Stimulated activated naive B cell treated with anti-CD40 and anti-IgM and Interleukin-4, amounts not matched to agents 10 μg/mL and 1 μg/mL and 100 μg/mL, for 72 hours (primary cell): Measurements from ENCODE around the gene EPHA4.

Source experiments
- ATAC-seq, 2 donors: fragments of 150-1000 bp; cut with Tn5 transposase; replicated peaks; 2 replicates each; pipeline ENCODE4 v1.10.0; 2021; ENCODE audit warnings: moderate library complexity in 1 of 2
- DNase-seq: peaks from one replicate; pipeline ENCODE4 v3.0.0; 2021
- H3K27ac Mint-ChIP-seq: one replicate; pipeline ENCODE4 v1.8.0; 2022; ENCODE audit warnings: mild to moderate bottlenecking, mixed read lengths
- H3K27me3 Mint-ChIP-seq, 2 donors: one replicate each; pipeline ENCODE4 v1.8.0; 2022; ENCODE audit warnings: mixed read lengths in 2 of 2
- H3K36me3 Mint-ChIP-seq, 2 donors: one replicate each; pipeline ENCODE4 v1.8.0; 2022; ENCODE audit warnings: mixed read lengths in 2 of 2, mild to moderate bottlenecking in 1 of 2
- H3K4me1 Mint-ChIP-seq, 2 donors: one replicate each; pipeline ENCODE4 v1.8.0; 2022; ENCODE audit warnings: mixed read lengths in 2 of 2, mild to moderate bottlenecking in 1 of 2
- H3K4me3 Mint-ChIP-seq, 2 donors: one replicate each; pipeline ENCODE4 v1.8.0; 2022; ENCODE audit warnings: mild to moderate bottlenecking in 2 of 2, mixed read lengths in 2 of 2, moderate library complexity in 1 of 2
- H3K9me3 Mint-ChIP-seq, 2 donors: one replicate each; pipeline ENCODE4 v1.8.0; 2022; ENCODE audit warnings: mixed read lengths in 2 of 2, mild to moderate bottlenecking in 1 of 2

EPHA4 gene

GRCh38 chr2:221374234-221374633, 197.9 kb downstream of the EPHA4 start:
- H3K4me3 Mint-ChIP-seq = no peak overlapping the region
- H3K27ac Mint-ChIP-seq = no peak overlapping the region
- no peaks in the 10 kb centered on the region for H3K9me3 Mint-ChIP-seq
- peaks cover 25 to 29% of the 10 kb centered on the region in 2 donors for H3K27me3 Mint-ChIP-seq
- ATAC-seq (no peak), DNase-seq (no peak)
- peaks cover 2 to 11% of the 10 kb centered on the region in 2 donors for H3K4me1 Mint-ChIP-seq
- no peaks in the 10 kb centered on the region for H3K36me3 Mint-ChIP-seq

DNA sequence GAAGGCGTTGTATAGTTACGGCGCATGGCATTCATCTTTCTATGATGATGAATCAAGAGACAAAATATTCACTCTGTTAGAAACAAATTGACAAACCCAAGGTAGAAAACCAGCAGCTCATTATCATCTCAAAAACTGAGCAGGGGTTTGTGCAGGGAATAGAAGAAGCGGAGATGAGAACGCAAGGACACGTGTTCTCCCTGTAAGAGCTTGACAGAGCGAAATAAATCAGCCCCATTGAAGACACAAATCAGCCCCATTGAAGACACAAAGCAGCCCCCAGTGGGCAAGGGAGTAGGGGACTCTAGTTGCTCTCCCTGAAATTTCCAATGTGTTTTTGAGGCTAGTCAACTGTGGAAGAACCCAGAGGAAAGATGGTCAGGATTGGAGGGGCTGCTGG, 199.2 kb downstream of the EPHA4 start:
- peaks cover 2 to 10% of the 10 kb centered on the region in 2 donors for H3K4me1 Mint-ChIP-seq
- no peak for ATAC-seq

GRCh38 chr2:221372159-221372884, 199.8 kb downstream of the EPHA4 start:
- ATAC-seq = no peak
- Mint-ChIP-seq H3K27ac (no peak overlapping the region), H3K9me3 (no peaks in the 10 kb centered on the region), H3K4me3 (no peak overlapping the region), H3K27me3 (peaks cover 25 to 36% of the 10 kb centered on the region in 2 donors), H3K4me1 (peaks cover 0 to 4% of the 10 kb centered on the region in 2 donors), H3K36me3 (no peaks in the 10 kb centered on the region)
- DNase-seq = no peak

More for the DNA sequence above, 199.2 kb downstream of the EPHA4 start:
- no peak overlapping the region for H3K27ac Mint-ChIP-seq
- peaks cover 25 to 36% of the 10 kb centered on the region in 2 donors for H3K27me3 Mint-ChIP-seq
- no peak overlapping the region for H3K4me3 Mint-ChIP-seq
- H3K36me3 Mint-ChIP-seq = no peaks in the 10 kb centered on the region
- no peaks in the 10 kb centered on the region for H3K9me3 Mint-ChIP-seq
- DNase-seq = no peak

DNA sequence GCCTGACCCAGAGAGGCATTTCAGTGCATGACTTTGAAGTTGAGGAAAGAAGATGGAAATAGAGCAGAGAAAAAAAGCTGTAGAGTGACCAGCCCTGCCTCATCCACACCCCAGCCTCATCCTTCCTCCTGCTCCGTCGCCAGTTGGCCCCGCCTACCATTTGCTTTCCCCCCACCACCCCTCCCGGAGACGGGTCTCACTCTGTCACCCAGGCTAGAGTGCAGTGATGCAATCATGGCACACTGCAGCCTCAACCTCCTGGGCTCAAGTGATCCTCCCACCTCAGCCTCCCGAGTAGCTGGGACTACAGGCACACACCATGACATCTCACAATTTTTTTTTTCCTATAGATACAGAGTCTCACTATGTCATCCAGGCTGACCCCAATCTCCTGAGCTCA, 200.8 kb downstream of the EPHA4 start:
- no peak for DNase-seq
- peaks cover 25 to 36% of the 10 kb centered on the region in 2 donors for H3K27me3 Mint-ChIP-seq

GRCh38 chr2:221370857-221371211, 201.3 kb downstream of the EPHA4 start:
- Mint-ChIP-seq H3K4me3 (no peak overlapping the region), H3K27me3 (peaks cover 25 to 36% of the 10 kb centered on the region in 2 donors), H3K27ac (no peak overlapping the region), H3K4me1 (no peaks in the 10 kb centered on the region), H3K36me3 (no peaks in the 10 kb centered on the region), H3K9me3 (no peaks in the 10 kb centered on the region)
- ATAC-seq = no peak
- DNase-seq = no peak

More for the DNA sequence above, 200.8 kb downstream of the EPHA4 start:
- Mint-ChIP-seq H3K27ac (no peak overlapping the region), H3K36me3 (no peaks in the 10 kb centered on the region), H3K4me1 (no peaks in the 10 kb centered on the region), H3K4me3 (no peak overlapping the region), H3K9me3 (no peaks in the 10 kb centered on the region)
- ATAC-seq = no peak

DNA sequence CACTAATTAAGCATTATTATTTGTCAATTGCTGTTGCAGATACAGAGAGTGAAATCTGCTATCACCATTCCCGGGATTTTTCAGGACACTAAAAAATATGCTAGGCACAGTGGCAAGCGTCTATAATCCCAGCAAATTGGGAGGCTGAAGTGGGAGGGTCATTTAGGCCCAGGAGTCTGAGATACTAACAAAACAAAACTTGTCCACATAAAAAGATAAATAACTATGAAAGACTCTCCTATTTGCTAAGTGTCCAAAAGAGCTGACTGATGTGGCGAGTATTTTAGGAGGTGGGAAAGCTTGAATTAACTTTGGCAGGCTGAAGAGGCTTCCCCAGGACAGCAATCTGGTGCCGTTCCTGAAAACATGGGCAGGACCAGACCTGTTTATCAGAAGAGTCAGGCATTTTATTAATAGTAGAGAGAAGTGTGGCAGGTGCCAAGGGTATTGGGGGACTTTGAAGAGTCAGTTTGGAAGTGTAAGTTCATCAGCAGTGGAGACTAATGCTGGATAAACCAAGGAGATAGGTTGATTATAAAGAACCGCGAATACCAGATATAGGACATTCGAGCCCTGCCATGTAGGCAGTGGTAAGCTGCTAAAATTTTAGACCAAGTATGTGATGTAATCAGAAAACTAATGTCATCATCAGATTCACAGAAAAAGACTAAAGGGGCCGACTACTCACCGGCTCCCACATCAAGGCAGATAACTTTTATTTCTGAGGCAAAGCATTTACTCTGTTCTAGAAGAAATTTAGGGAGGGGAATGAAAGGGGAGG, 201.8 kb downstream of the EPHA4 start:
- Mint-ChIP-seq H3K36me3 (no peaks in the 10 kb centered on the region), H3K4me3 (no peak overlapping the region), H3K27me3 (peaks cover 25 to 36% of the 10 kb centered on the region in 2 donors), H3K27ac (no peak overlapping the region), H3K4me1 (no peaks in the 10 kb centered on the region), H3K9me3 (no peaks in the 10 kb centered on the region)
- DNase-seq = no peak
- ATAC-seq = no peak
